ENCODE measurements around the gene UBL4A. TPM values are rescaled to one million over a fixed set of nuclear protein-coding genes. Genes with fewer than 3 reads are reported as not detected.

UBL4A gene
- total RNA-seq, 2 donors from 2014 or later = 30.5 to 34.5 TPM

DNA sequence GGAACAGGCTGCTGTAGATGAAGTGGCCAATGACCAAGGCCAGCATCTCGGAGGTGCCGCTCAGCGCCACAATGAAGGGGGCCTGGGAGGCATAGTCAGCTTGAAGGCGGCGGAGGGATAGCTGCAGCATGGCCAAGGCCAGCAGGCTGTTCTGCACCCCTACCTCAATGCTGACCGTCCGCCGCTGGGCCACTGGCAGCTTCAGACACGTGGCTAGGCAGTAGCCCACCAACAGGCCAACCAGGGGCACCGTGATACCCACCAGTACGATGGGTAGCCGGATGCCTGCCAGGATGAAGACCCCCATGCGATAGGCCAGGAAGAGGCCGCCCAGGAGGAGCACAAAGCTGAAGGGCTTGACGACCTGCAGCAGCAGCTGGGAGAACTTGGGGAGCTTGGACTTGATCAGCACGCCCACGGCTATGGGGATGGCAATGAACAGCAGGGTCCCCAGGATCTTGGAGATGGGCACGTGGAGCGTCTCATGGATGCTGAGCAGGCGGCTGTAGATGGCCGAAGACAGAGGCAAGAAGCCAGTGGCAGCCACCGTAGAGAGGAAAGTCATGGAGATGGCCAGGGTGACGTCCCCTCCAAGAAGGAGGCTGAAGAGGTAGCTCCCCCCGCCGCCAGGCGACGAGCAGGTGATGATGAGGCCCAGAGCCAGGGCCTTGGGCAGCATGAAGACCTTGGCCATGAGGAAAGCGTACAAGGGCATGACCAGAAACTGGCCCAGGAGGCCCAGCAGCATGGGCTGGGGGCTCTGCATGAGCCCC, 1.3 kb upstream of the UBL4A start:
- DNase-seq (no peak), ATAC-seq (no peak)
- intact Hi-C loops (cut with DNase I, micrococcal nuclease) = no loop called here

DNA sequence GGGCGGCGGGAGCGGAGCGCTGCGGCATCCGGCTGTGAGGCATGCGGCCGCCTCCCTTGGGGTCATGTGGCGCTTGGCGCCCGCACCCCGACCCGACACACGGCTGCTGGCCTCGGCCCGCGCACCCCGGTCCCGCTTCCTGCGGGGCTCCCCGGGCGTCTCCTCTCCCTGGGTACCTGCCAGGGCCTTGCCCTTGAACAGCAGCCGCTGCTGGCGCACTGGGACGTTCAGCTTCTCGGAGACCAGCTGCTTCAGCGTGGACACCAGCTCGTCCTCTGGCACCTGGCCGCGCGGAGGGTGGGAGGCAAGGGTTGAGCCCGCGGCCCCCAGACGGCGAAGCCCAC, 391 bp downstream of the UBL4A start:
- DNase-seq (peak in 1 of 2 donors; percentile 44), ATAC-seq (peak; percentile 12)
- intact Hi-C loops (cut with DNase I, micrococcal nuclease) = no loop called here

DNA sequence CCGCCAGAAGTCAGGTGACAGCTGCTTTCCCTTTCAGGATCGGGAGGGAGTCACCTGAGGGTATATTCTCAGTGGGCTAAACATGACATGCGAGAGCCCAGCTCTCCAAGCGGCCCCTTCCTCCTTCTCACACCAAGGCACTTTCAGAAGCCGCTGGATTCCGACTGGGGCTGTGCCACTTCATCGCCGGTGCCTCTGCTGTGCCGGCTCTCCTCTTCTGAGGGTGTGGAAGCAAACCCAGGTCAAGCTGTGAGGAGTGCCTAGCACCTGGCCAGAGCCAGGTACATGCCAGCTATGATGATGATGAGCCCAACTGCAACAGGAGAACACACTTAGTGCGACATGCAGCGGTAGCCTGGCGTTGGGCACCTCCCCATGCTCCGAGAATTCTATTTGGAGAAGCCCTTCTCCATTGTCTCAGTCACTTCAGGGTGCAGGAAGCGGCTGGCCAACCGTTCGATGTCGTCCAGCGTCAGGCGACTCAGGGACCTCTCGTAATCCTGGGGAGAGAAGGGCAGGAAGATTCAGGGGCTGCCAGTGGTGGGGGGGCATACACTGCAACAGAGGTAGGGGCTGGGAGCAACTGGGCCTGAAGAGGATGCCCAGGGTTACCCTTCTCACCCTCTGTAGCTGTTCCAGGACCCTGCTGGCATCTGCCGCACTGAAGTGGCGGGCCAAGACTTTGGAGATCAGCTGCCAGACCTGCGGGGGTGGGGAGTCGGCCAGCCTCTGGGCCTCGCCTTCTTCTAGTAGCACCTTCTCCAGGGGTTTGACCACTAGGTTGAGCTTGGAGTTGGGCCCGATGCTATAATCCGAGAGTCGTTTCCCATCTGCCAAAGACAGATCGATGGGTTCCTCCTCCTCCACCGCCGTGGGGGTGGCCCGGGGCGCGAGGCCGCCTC, 1.0 kb downstream of the UBL4A start:
- no peak for ATAC-seq
- intact Hi-C loops (cut with DNase I, micrococcal nuclease) = no loop called here
- no peak for DNase-seq

GRCh38 chrX:154484255-154485149, 1.9 kb downstream of the UBL4A start:
- ATAC-seq (peak; percentile 38), DNase-seq (no peak)
- intact Hi-C loops (cut with DNase I, micrococcal nuclease) = no loop called here

DNA sequence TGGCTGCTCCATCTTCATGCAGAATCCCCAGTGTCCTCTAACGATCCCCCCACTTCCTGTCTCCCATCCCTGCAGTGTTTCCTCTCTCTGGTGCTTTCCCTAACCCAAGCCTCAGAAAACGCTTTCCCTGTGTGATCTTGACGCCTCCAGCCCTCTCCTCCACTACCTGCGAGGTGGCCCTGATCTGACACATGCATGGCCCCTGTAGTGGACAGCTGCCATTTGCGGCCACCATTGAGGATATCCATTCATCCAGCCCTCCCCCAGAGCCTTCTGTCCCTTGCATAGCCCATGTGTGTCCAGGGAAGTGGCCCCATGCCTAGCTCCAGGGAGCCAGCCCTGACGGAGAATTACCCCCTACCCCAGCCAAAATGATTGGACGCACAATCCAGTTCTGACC, 3.1 kb downstream of the UBL4A start:
- DNase-seq (no peak), ATAC-seq (no peak)
- intact Hi-C loops (cut with DNase I, micrococcal nuclease) = no loop called here

DNA sequence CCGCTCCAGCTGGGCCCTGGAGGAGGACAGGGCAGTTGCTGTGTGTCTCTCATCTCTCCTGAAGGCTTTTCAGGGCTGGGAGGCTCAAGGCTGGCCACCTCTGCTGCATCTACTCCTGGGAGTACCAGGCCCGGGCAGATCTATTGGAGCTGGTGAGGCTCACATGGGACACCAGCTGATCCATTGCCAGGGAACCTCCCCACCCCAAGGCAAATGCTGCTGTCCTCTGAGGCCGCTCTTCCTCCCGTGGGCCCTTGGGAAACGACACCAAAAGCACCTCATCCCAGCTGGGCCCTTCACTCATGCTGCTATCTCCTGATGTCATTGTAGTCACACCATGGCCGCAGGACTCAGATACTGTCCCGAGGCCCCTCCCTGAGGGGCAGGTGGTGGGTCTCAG, 3.6 kb downstream of the UBL4A start:
- ATAC-seq (no peak), DNase-seq (no peak)
- intact Hi-C loops (cut with DNase I, micrococcal nuclease) = no loop called here

DNA sequence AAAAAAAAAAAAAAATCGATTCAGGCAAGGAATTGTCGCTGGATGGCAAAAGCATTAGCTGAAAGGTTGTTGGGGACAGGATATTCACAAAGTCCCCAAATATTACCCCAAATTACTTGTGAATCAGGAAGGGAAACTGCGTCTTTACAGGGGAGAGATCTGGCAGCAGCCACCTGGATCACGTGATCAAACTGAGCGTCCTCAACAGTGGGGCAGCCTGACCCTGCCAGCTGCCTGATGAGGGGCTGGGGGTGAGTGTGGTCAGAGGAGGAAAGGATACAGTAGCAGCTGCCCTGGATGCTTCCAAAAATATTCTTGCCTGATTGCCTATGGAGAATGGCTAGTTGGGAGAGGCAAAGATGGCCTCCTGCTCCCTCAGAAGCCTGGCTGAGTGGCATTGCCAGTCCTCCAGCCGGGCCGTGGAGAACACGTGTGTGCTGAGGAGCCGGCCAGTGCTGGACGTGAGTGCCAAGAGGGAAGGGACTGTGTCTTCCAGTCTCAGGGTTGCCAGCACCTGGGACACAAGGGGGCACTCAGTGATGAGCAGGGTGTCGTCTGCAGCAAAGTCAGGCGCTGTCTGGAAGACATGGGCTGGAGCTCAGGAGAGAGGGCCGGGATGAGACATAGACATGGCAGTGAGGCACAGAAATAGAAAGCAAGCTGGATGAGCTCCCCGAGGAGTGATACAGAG, 4.4 kb downstream of the UBL4A start:
- DNase-seq (no peak), ATAC-seq (no peak)
- intact Hi-C loops (cut with DNase I, micrococcal nuclease) = no loop called here

- intact Hi-C loops (cut with DNase I, micrococcal nuclease) = no loop called here
- ATAC-seq = no peak
- DNase-seq = no peak
Measured at GRCh38 chrX:154481195-154481594, 5.2 kb downstream of the UBL4A start.

DNA sequence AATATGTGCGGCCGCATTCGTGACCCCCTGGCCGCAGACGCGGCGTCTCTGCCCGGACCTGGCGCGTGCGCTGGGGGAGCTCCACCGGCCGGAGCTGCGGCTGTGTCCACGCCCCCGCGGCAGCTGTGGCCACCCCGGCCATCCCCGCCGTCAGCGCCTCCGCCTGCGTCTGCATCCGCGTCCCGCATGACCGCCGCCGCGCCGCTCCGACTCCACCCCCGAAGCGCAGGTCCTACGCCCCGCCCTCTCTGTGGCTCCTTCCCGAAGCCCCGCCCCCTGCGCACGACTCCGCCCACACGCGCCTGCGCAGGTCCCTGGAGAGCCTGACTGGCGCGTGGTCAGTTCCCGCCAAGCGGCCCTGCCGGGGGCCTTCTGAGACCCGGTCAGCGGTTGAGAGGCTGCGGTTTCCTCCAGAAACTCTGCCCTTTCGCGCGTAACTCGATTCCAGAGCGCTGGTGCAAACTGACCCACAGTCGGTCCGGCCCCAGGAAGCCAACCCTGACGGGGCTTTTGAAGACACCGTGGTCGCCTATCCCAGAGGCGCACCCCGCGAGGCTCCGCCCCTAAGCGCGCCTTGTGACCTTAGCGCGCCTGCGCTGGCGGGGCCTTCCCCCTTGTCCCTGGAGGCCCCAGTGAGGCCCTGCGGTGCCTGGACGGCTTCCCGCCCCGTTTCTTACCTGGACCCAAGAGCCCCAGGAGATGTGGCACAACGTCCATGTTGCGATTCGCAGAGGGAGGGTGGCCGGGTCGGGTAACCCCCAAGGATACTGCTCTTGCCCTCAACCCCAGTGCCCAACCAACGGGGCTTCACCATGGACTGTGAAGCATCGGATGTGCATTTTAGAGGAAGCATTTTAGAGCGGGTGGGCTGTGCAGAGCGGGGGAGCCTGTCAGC, 7.4 kb downstream of the UBL4A start, which contains the start of gene LAGE3:
Gene LAGE3, minus strand, starts transcription at position 554 of the 895 bp plus-strand sequence. Its CDS starts 366 bp downstream, at position 188.
- DNase-seq (peak; percentile 91 to 95), ATAC-seq (peak; percentile 94)
- intact Hi-C loops (cut with DNase I, micrococcal nuclease) = no loop called here

GRCh38 chrX:154477891-154478477, 8.4 kb downstream of the UBL4A start:
- no peak for ATAC-seq

DNA sequence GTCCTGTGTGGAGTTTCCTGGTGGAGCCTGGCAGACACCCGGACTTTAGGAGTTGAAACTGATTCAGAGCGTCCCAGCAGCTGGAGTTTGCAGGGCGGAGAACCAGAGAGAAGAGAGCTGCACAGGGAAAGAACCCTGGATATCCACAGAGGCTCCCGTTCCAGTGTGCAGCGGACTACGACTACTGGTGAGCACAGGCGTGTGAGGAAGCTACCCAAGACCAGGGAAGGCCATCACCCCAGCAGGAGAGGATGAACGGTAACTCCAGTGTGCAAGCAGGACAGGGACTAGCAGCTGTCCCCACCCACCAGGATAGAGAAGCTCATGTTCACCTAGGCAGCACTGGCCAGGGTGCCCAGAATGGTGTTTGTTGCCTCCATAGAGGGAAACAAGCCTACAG, 9.6 kb downstream of the UBL4A start:
- intact Hi-C loops (cut with DNase I, micrococcal nuclease) = no loop called here
- DNase-seq (no peak), ATAC-seq (no peak)

More at GRCh38 chrX:154477891-154478477, 8.4 kb downstream of the UBL4A start:
- no peak for DNase-seq
- intact Hi-C loops (cut with DNase I, micrococcal nuclease) = no loop called here

- ATAC-seq = no peak
- intact Hi-C loops (cut with DNase I, micrococcal nuclease) = no loop called here
Measured at GRCh38 chrX:154473683-154474082, 12.7 kb downstream of the UBL4A start.

GRCh38 chrX:154472685-154473632, 13.5 kb downstream of the UBL4A start:
- ATAC-seq = peak; percentile 68
- intact Hi-C loops (cut with DNase I, micrococcal nuclease) = no loop called here
- DNase-seq = peak in 1 of 2 donors; percentile 29

More at GRCh38 chrX:154473683-154474082, 12.7 kb downstream of the UBL4A start:
- no peak for DNase-seq

DNA sequence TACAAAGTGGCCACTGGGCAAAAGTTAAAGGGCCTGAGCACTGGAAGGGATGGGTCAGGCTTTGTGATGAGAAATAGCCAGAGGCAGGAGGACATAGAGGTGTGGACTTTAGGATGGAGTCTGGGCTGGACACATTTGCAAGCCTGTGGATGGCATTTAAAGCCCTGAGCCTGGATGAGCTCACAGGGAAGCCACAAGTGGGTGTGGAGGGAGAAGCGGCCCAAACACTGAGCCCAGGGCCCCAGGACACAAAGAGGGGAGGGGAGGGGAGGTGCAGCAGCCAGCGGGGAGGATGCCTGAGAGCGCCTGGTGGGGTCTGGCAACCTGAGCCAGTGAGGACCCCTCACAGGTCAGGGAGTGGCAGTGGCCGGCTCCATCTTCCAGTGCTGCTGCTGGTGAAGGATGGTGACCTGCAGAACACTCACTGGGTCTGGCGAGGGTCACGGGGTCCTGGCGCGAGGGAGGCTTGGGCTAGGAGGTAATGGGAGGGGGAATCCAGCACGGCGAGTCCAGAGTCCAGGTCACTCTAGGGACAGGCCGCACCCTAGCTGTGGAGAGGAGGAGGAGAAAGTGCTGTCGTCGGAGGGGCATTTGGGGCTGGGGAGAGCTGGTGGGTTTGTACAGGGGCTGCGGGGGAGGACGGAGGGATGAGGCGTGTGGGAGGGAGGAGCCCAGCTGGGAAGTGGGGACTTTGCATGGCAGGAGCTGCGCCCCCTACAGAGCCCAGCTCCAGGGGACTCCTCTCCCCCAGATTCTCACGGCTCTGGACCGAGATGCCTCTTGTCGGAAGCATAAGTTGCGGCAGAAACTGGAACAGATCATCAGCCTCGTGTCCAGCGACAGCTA, 14.4 kb downstream of the UBL4A start:
- no peak for DNase-seq
- peak; percentile 53 for ATAC-seq
- intact Hi-C loops (cut with DNase I, micrococcal nuclease) = no loop called here

DNA sequence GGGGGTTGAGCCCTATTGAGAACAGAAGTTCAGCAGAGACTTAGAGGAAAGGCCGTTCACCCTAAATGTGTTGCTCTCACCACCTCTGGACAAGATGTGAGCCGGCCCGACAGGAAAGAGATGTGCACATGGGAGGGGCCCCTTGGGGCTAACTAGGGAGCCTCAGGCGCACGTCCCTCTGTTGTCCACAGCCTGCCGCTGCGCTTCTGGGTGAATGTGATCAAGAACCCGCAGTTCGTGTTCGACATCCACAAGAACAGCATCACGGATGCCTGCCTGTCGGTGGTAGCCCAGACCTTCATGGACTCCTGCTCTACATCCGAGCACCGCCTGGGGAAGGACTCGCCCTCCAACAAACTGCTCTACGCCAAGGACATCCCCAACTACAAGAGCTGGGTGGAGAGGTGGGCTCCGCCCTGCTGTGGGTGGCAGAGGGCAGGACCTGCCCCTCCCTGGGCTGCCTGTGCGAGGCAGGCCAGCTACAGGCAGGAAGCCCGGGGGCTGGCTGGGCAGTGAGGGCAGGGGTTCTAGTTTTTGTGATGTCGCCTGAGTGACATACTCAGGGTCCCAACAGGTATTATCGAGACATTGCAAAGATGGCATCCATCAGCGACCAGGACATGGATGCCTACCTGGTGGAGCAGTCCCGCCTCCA, 15.4 kb downstream of the UBL4A start:
- DNase-seq = no peak
- ATAC-seq = no peak
- intact Hi-C loops (cut with DNase I, micrococcal nuclease) = no loop called here
